WERI-Rb-1 (cell line): ENCODE measurements around the gene TMPRSS9.

ENCODE experiments used
- DNase-seq: peaks from one replicate; pipeline ENCODE4 v3.0.0-alpha.2; 2020
- H3K27ac ChIP-seq: fragments of 250-450 bp; sonication (Bioruptor Pico); 2 replicates; pipeline ENCODE4 v1.5.1; 2020; ENCODE audit warnings: mild to moderate bottlenecking, moderate library complexity
- H3K27me3 ChIP-seq: fragments of 250-450 bp; sonication (Bioruptor Pico); 2 replicates; pipeline ENCODE4 v1.5.1; 2021; ENCODE audit warnings: mild to moderate bottlenecking, low read depth, moderate library complexity; ENCODE audit not compliant: insufficient read depth, severe bottlenecking
- H3K36me3 ChIP-seq: fragments of 250-450 bp; sonication (Bioruptor Pico); 2 replicates; pipeline ENCODE4 v1.5.1; 2020; ENCODE audit warnings: mild to moderate bottlenecking, moderate library complexity
- H3K4me3 ChIP-seq: 2 replicates; pipeline ENCODE4 v1.5.1; 2011; ENCODE audit warnings: low read depth, mild to moderate bottlenecking, control low read depth, low read length
- H3K9me3 ChIP-seq: fragments of 250-450 bp; sonication (Bioruptor Pico); 2 replicates; pipeline ENCODE4 v1.5.1; 2021; ENCODE audit warnings: mild to moderate bottlenecking, moderate library complexity; ENCODE audit not compliant: severe bottlenecking
- CTCF ChIP-seq: IDR thresholded peaks from 2 replicates; pipeline ENCODE4 v1.5.1; 2011; ENCODE audit warnings: low read depth, mild to moderate bottlenecking, control low read depth, inconsistent platforms, low read length

Gene TMPRSS9

GRCh38 chr19:2363419-2363818 is 3.4 kb downstream of the TMPRSS9 start:
- no peak for TF ChIP-seq CTCF
- no peaks in the 10 kb centered on the region for H3K27me3 ChIP-seq

GRCh38 chr19:2365201-2365970 is 5.3 kb downstream of the TMPRSS9 start:
- Histone ChIP-seq H3K4me3 (no peak overlapping the region), H3K27me3 (no peaks in the 10 kb centered on the region), H3K36me3 (no peaks in the 10 kb centered on the region), H3K27ac (no peak overlapping the region), H3K9me3 (peaks cover 3% of the 10 kb centered on the region)
- TF ChIP-seq CTCF, result no peak
- DNase-seq, result no peak

More at GRCh38 chr19:2363419-2363818, 3.4 kb downstream of the TMPRSS9 start:
- H3K36me3 ChIP-seq, result no peaks in the 10 kb centered on the region
- no peak overlapping the region for H3K27ac ChIP-seq
- H3K9me3 ChIP-seq, result no peaks in the 10 kb centered on the region
- no peak overlapping the region for H3K4me3 ChIP-seq
- DNase-seq, result no peak

- H3K4me3 ChIP-seq, result no peak overlapping the region
- H3K36me3 ChIP-seq, result no peaks in the 10 kb centered on the region
- no peaks in the 10 kb centered on the region for H3K27me3 ChIP-seq
- peak overlapping the region; percentile 63 for H3K27ac ChIP-seq
- no peak for DNase-seq
- peaks cover 3% of the 10 kb centered on the region for H3K9me3 ChIP-seq
- TF ChIP-seq CTCF, result no peak
These were observed 11.6 kb downstream of the TMPRSS9 start for GRCh38 chr19:2371656-2372055.

GRCh38 chr19:2372076-2372612 is 12.1 kb downstream of the TMPRSS9 start:
- Histone ChIP-seq H3K9me3 (peaks cover 3% of the 10 kb centered on the region), H3K36me3 (no peaks in the 10 kb centered on the region), H3K27me3 (no peaks in the 10 kb centered on the region), H3K27ac (peak overlapping the region; percentile 32), H3K4me3 (no peak overlapping the region)
- no peak for DNase-seq
- no peak for TF ChIP-seq CTCF

GRCh38 chr19:2374808-2375207 is 14.7 kb downstream of the TMPRSS9 start:
- Histone ChIP-seq H3K27ac (no peak overlapping the region), H3K36me3 (no peaks in the 10 kb centered on the region), H3K27me3 (no peaks in the 10 kb centered on the region), H3K4me3 (no peak overlapping the region), H3K9me3 (peaks cover 8% of the 10 kb centered on the region)
- DNase-seq, result no peak
- no peak for TF ChIP-seq CTCF
